ENCODE measurements around the gene GMEB2.
"Not testable (repeated sequence)": the region's sequence is repeated elsewhere in the genome, so short reads cannot be mapped to it uniquely, and the experiment has no call there.

The GMEB2 gene

GRCh38 chr20:63662813-63663189 is 35.9 kb upstream of the GMEB2 start:
- no peak for DNase-seq (ENCODE audit: low read depth in 1 of 2, low spot score in 1 of 2)
- TF ChIP-seq JUND (IDR thresholded peaks at IDR 0.05; ENCODE audit: low read depth): no peak
- in situ Hi-C loops (cut with HindIII; ENCODE audit: low pct_unique_long_range_greater_than_20kb, low sequenced_read_pairs): no loop called here

GRCh38 chr20:63661959-63662812 is 35.3 kb upstream of the GMEB2 start:
- in situ Hi-C loops (cut with HindIII; ENCODE audit: low pct_unique_long_range_greater_than_20kb, low sequenced_read_pairs): no loop called here
- DNase-seq (ENCODE audit: low read depth in 1 of 2, low spot score in 1 of 2): no peak
- TF ChIP-seq JUND (IDR thresholded peaks at IDR 0.05; ENCODE audit: low read depth): no peak

GRCh38 chr20:63661108-63661507 is 34.2 kb upstream of the GMEB2 start:
- TF ChIP-seq JUND (IDR thresholded peaks at IDR 0.05; ENCODE audit: low read depth): no peak
- DNase-seq (ENCODE audit: low read depth in 1 of 2, low spot score in 1 of 2): no peak
- in situ Hi-C loops (cut with HindIII; ENCODE audit: low pct_unique_long_range_greater_than_20kb, low sequenced_read_pairs): no loop called here

- in situ Hi-C loops (cut with HindIII; ENCODE audit: low pct_unique_long_range_greater_than_20kb, low sequenced_read_pairs): no loop called here
- DNase-seq (ENCODE audit: low read depth in 1 of 2, low spot score in 1 of 2): no peak
- no peak for TF ChIP-seq JUND (IDR thresholded peaks at IDR 0.05; ENCODE audit: low read depth)
Measured at GRCh38 chr20:63660622-63661021, 33.7 kb upstream of the GMEB2 start.

- DNase-seq (ENCODE audit: low read depth in 1 of 2, low spot score in 1 of 2); in situ Hi-C loops (cut with HindIII; ENCODE audit: low pct_unique_long_range_greater_than_20kb, low sequenced_read_pairs): not testable (repeated sequence)
Measured at GRCh38 chr20:63660174-63660573, 33.3 kb upstream of the GMEB2 start.

GRCh38 chr20:63659370-63659769 is 32.5 kb upstream of the GMEB2 start:
- DNase-seq (ENCODE audit: low read depth in 1 of 2, low spot score in 1 of 2): peak in 1 of 2 experiments; percentile 29
- TF ChIP-seq JUND (IDR thresholded peaks at IDR 0.05; ENCODE audit: low read depth): no peak
- in situ Hi-C loops (cut with HindIII; ENCODE audit: low pct_unique_long_range_greater_than_20kb, low sequenced_read_pairs): no loop called here

- TF ChIP-seq JUND (IDR thresholded peaks at IDR 0.05; ENCODE audit: low read depth): no peak
- DNase-seq (ENCODE audit: low read depth in 1 of 2, low spot score in 1 of 2): peak in 1 of 2 experiments; percentile 27
- in situ Hi-C loops (cut with HindIII; ENCODE audit: low pct_unique_long_range_greater_than_20kb, low sequenced_read_pairs): no loop called here
Measured at GRCh38 chr20:63658749-63659187, 31.9 kb upstream of the GMEB2 start.

- TF ChIP-seq JUND (IDR thresholded peaks at IDR 0.05; ENCODE audit: low read depth): no peak
- in situ Hi-C loops (cut with HindIII; ENCODE audit: low pct_unique_long_range_greater_than_20kb, low sequenced_read_pairs): no loop called here
- peak; percentile 96 to 98 for DNase-seq (ENCODE audit: low read depth in 1 of 2, low spot score in 1 of 2)
Measured at GRCh38 chr20:63657937-63658748, 31.2 kb upstream of the GMEB2 start, which contains the start of gene RTEL1. RTEL1 (plus strand) TSS chr20:63658312; CDS start chr20:63659403, 1,091 bp downstream.

GRCh38 chr20:63657260-63657936 is 30.5 kb upstream of the GMEB2 start:
- no peak for DNase-seq (ENCODE audit: low read depth in 1 of 2, low spot score in 1 of 2)
- no peak for TF ChIP-seq JUND (IDR thresholded peaks at IDR 0.05; ENCODE audit: low read depth)
- in situ Hi-C loops (cut with HindIII; ENCODE audit: low pct_unique_long_range_greater_than_20kb, low sequenced_read_pairs): no loop called here

GRCh38 chr20:63656451-63656850 is 29.6 kb upstream of the GMEB2 start:
- TF ChIP-seq JUND (IDR thresholded peaks at IDR 0.05; ENCODE audit: low read depth): no peak
- in situ Hi-C loops (cut with HindIII; ENCODE audit: low pct_unique_long_range_greater_than_20kb, low sequenced_read_pairs): no loop called here
- no peak for DNase-seq (ENCODE audit: low read depth in 1 of 2, low spot score in 1 of 2)

- in situ Hi-C loops (cut with HindIII; ENCODE audit: low pct_unique_long_range_greater_than_20kb, low sequenced_read_pairs): no loop called here
- no peak for TF ChIP-seq JUND (IDR thresholded peaks at IDR 0.05; ENCODE audit: low read depth)
- DNase-seq (ENCODE audit: low read depth in 1 of 2, low spot score in 1 of 2): no peak
Measured at GRCh38 chr20:63655249-63655648, 28.3 kb upstream of the GMEB2 start.

GRCh38 chr20:63653974-63654668 is 27.2 kb upstream of the GMEB2 start:
- TF ChIP-seq JUND (IDR thresholded peaks at IDR 0.05; ENCODE audit: low read depth): no peak
- no peak for DNase-seq (ENCODE audit: low read depth in 1 of 2, low spot score in 1 of 2)
- in situ Hi-C loops (cut with HindIII; ENCODE audit: low pct_unique_long_range_greater_than_20kb, low sequenced_read_pairs): no loop called here
